ENCODE results near the gene RPL36A. TPM values are rescaled to one million over a fixed set of nuclear protein-coding genes. Genes with fewer than 3 reads are reported as not detected.
A peak's percentile ranks its signal among the peaks of the same experiment; 100 is the strongest.

Gene RPL36A
- total and polyA plus RNA-seq, 9 of the 15 experiments (the other 6 are each of a cell fraction or from before 2014, with no cell fraction given) = 412 to 4,539 (median 3,209) TPM

- TF ChIP-seq KAT2B (IDR thresholded peaks at IDR 0.05; ENCODE audit: low read depth, low read length) = no peak
- TF ChIP-seq RBM34 (IDR thresholded peaks at IDR 0.05; ENCODE audit: borderline replicate concordance, insufficient read depth, low read length) = no peak
- TF ChIP-seq ZNF263 (CRISPR knock-in tag; IDR thresholded peaks at IDR 0.05; ENCODE audit: borderline replicate concordance) = no peak; the same call in none of the 2 replicates
- no peak for TF ChIP-seq MCM3 (IDR thresholded peaks at IDR 0.05)
- no peak for TF ChIP-seq XRCC4 (IDR thresholded peaks at IDR 0.05; ENCODE audit: extremely low read depth, insufficient read depth, insufficient read length)
- TF ChIP-seq FOXA3 (CRISPR knock-in tag; conservative IDR thresholded peaks at IDR 0.05 in 1 of 2, IDR thresholded peaks at IDR 0.05 in 1 of 2) = no peak
- TF ChIP-seq ATF7 (IDR thresholded peaks at IDR 0.05) = peak; percentile 98
- TF ChIP-seq BRD4 (IDR thresholded peaks at IDR 0.05) = 0 out of 2 replicates have a peak, but pooled peaks have one; percentile 72
- TF ChIP-seq ZNF146 (CRISPR knock-in tag; IDR thresholded peaks at IDR 0.05; ENCODE audit: unreplicated experiment) = no peak
- no peak for TF ChIP-seq RFX7 (CRISPR knock-in tag; IDR thresholded peaks at IDR 0.05)
- TF ChIP-seq NR2F6 (CRISPR knock-in tag; IDR thresholded peaks at IDR 0.05) = no peak
- TF ChIP-seq NEUROD1 (IDR thresholded peaks at IDR 0.05; ENCODE audit: borderline replicate concordance, low read depth, low read length, partially characterized antibody) = peak; percentile 49
- TF ChIP-seq ZSCAN29 (IDR thresholded peaks at IDR 0.05) = no peak
- no peak for TF ChIP-seq SMAD2 (IDR thresholded peaks at IDR 0.05; ENCODE audit: low read depth, low read length)
- no peak for TF ChIP-seq SNRNP70 (optimal IDR thresholded peaks at IDR 0.05; ENCODE audit: low read depth, low read length)
- 0 out of 2 replicates have a peak, but pooled peaks have one; percentile 25 for TF ChIP-seq ZNF589 (CRISPR knock-in tag; IDR thresholded peaks at IDR 0.05; ENCODE audit: low read depth)
- peak; percentile 90 for TF ChIP-seq FOS (IDR thresholded peaks at IDR 0.05; ENCODE audit: extremely low read depth, insufficient read length)
- TF ChIP-seq, protein P1, sequence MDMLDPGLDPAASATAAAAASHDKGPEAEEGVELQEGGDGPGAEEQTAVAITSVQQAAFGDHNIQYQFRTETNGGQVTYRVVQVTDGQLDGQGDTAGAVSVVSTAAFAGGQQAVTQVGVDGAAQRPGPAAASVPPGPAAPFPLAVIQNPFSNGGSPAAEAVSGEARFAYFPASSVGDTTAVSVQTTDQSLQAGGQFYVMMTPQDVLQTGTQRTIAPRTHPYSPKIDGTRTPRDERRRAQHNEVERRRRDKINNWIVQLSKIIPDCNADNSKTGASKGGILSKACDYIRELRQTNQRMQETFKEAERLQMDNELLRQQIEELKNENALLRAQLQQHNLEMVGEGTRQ (CRISPR knock-in tag; IDR thresholded peaks at IDR 0.05) = peak; percentile 98
- TF ChIP-seq ZBTB26 (CRISPR knock-in tag; IDR thresholded peaks at IDR 0.05) = 0 out of 2 replicates have a peak, but pooled peaks have one; percentile 41
- TF ChIP-seq ZNF197 (CRISPR knock-in tag; IDR thresholded peaks at IDR 0.05; ENCODE audit: low read depth) = no peak
- peak; percentile 75 for TF ChIP-seq CXXC5 (CRISPR knock-in tag; IDR thresholded peaks at IDR 0.05)
- no peak for TF ChIP-seq ZNF165 (CRISPR knock-in tag; IDR thresholded peaks at IDR 0.05; ENCODE audit: borderline replicate concordance)
- no peak for TF ChIP-seq KAT8 (IDR thresholded peaks at IDR 0.05; ENCODE audit: low read depth)
- no peak for TF ChIP-seq RAD21 (CRISPR knock-in tag; conservative IDR thresholded peaks at IDR 0.05 in 1 of 2, IDR thresholded peaks at IDR 0.05 in 1 of 2)
- TF ChIP-seq FOXJ2 (tag; IDR thresholded peaks at IDR 0.05) = peak; percentile 77; the same call in 1 of the 2 replicates
- no peak for TF ChIP-seq PHB (CRISPR knock-in tag; IDR thresholded peaks at IDR 0.05)
- TF ChIP-seq, protein P2, sequence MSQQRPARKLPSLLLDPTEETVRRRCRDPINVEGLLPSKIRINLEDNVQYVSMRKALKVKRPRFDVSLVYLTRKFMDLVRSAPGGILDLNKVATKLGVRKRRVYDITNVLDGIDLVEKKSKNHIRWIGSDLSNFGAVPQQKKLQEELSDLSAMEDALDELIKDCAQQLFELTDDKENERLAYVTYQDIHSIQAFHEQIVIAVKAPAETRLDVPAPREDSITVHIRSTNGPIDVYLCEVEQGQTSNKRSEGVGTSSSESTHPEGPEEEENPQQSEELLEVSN (IDR thresholded peaks at IDR 0.05; ENCODE audit: borderline replicate concordance in 1 of 2, extremely low read depth in 1 of 2, insufficient read depth in 1 of 2, insufficient read length in 1 of 2, low read depth in 1 of 2, low read length in 1 of 2, poor library complexity in 1 of 2, severe bottlenecking in 1 of 2) = peak in 1 of 2 experiments; percentile 36
Measured at GRCh38 chrX:101407748-101408531, 17.1 kb downstream of the RPL36A start, which contains the start of the genes GLA and HNRNPH2 (continued).

Data from K562 (cell line).